ENCODE results near the gene UBALD2. TPM values are rescaled to one million over a fixed set of nuclear protein-coding genes. Genes with fewer than 3 reads are reported as not detected.
A peak's percentile ranks its signal among the peaks of the same experiment; 100 is the strongest.

The UBALD2 gene
- total and polyA plus RNA-seq, 2 of the 13 experiments (the other 11 are each of a cell fraction or from before 2014, with no cell fraction given): 3.3 to 89.7 TPM

GRCh38 chr17:76265624-76266243 is 586 bp downstream of the UBALD2 start (continued):
- TF ChIP-seq PRPF4 (IDR thresholded peaks at IDR 0.05; ENCODE audit: low read depth, low read length, poor library complexity, severe bottlenecking) (no peak), RBM39 (IDR thresholded peaks at IDR 0.05; ENCODE audit: low read depth, low read length, poor library complexity, severe bottlenecking) (no peak), CEBPB (IDR thresholded peaks at IDR 0.05; ENCODE audit: borderline replicate concordance, low read depth, low read length) (no peak), ZNF737 (CRISPR knock-in tag; IDR thresholded peaks at IDR 0.05; ENCODE audit: borderline replicate concordance) (no peak), ZFP1 (CRISPR knock-in tag; IDR thresholded peaks at IDR 0.05) (no peak), EHMT2 (IDR thresholded peaks at IDR 0.05; ENCODE audit: borderline replicate concordance, low read depth, low read length) (no peak), SAP130 (CRISPR knock-in tag; IDR thresholded peaks at IDR 0.05; ENCODE audit: low read depth) (peak; percentile 91), NR0B2 (CRISPR knock-in tag; IDR thresholded peaks at IDR 0.05) (peak; percentile 67; the same call in 1 of the 2 replicates), ZMYM3 (CRISPR knock-in tag; IDR thresholded peaks at IDR 0.05) (no peak), KDM1A (CRISPR knock-in tag; IDR thresholded peaks at IDR 0.05) (no peak), GFI1 (CRISPR knock-in tag; IDR thresholded peaks at IDR 0.05; ENCODE audit: borderline replicate concordance) (no peak), AHR (CRISPR knock-in tag; IDR thresholded peaks at IDR 0.05) (no peak; the same call in 1 of the 2 replicates)
- TF ChIP-seq, protein P1, sequence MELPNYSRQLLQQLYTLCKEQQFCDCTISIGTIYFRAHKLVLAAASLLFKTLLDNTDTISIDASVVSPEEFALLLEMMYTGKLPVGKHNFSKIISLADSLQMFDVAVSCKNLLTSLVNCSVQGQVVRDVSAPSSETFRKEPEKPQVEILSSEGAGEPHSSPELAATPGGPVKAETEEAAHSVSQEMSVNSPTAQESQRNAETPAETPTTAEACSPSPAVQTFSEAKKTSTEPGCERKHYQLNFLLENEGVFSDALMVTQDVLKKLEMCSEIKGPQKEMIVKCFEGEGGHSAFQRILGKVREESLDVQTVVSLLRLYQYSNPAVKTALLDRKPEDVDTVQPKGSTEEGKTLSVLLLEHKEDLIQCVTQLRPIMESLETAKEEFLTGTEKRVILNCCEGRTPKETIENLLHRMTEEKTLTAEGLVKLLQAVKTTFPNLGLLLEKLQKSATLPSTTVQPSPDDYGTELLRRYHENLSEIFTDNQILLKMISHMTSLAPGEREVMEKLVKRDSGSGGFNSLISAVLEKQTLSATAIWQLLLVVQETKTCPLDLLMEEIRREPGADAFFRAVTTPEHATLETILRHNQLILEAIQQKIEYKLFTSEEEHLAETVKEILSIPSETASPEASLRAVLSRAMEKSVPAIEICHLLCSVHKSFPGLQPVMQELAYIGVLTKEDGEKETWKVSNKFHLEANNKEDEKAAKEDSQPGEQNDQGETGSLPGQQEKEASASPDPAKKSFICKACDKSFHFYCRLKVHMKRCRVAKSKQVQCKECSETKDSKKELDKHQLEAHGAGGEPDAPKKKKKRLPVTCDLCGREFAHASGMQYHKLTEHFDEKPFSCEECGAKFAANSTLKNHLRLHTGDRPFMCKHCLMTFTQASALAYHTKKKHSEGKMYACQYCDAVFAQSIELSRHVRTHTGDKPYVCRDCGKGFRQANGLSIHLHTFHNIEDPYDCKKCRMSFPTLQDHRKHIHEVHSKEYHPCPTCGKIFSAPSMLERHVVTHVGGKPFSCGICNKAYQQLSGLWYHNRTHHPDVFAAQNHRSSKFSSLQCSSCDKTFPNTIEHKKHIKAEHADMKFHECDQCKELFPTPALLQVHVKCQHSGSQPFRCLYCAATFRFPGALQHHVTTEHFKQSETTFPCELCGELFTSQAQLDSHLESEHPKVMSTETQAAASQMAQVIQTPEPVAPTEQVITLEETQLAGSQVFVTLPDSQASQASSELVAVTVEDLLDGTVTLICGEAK (IDR thresholded peaks at IDR 0.05): no peak
- TF ChIP-seq, protein P1 (CRISPR knock-in tag; IDR thresholded peaks at IDR 0.05): peak; percentile 34; the same call in 1 of the 2 replicates
- TF ChIP-seq, protein P2, sequence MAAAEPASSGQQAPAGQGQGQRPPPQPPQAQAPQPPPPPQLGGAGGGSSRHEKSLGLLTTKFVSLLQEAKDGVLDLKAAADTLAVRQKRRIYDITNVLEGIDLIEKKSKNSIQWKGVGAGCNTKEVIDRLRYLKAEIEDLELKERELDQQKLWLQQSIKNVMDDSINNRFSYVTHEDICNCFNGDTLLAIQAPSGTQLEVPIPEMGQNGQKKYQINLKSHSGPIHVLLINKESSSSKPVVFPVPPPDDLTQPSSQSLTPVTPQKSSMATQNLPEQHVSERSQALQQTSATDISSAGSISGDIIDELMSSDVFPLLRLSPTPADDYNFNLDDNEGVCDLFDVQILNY (CRISPR knock-in tag; conservative IDR thresholded peaks at IDR 0.05): no peak
- TF ChIP-seq, protein P3, sequence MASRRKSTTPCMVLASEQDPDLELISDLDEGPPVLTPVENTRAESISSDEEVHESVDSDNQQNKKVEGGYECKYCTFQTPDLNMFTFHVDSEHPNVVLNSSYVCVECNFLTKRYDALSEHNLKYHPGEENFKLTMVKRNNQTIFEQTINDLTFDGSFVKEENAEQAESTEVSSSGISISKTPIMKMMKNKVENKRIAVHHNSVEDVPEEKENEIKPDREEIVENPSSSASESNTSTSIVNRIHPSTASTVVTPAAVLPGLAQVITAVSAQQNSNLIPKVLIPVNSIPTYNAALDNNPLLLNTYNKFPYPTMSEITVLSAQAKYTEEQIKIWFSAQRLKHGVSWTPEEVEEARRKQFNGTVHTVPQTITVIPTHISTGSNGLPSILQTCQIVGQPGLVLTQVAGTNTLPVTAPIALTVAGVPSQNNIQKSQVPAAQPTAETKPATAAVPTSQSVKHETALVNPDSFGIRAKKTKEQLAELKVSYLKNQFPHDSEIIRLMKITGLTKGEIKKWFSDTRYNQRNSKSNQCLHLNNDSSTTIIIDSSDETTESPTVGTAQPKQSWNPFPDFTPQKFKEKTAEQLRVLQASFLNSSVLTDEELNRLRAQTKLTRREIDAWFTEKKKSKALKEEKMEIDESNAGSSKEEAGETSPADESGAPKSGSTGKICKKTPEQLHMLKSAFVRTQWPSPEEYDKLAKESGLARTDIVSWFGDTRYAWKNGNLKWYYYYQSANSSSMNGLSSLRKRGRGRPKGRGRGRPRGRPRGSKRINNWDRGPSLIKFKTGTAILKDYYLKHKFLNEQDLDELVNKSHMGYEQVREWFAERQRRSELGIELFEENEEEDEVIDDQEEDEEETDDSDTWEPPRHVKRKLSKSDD (CRISPR knock-in tag; IDR thresholded peaks at IDR 0.05; ENCODE audit: low read depth): 0 out of 2 replicates have a peak, but pooled peaks have one; percentile 42

Measured in HepG2 (cell line).